GM21576 (cell line): Measurements from ENCODE around the gene NFKBIE.

Experiments
- ATAC-seq: cut with Tn5 transposase; IDR thresholded peaks from one replicate; pipeline ENCODE4 v1.9.1; 2021; ENCODE audit warnings: mild to moderate bottlenecking, moderate library complexity; ENCODE audit not compliant: unreplicated experiment

NFKBIE gene

DNA sequence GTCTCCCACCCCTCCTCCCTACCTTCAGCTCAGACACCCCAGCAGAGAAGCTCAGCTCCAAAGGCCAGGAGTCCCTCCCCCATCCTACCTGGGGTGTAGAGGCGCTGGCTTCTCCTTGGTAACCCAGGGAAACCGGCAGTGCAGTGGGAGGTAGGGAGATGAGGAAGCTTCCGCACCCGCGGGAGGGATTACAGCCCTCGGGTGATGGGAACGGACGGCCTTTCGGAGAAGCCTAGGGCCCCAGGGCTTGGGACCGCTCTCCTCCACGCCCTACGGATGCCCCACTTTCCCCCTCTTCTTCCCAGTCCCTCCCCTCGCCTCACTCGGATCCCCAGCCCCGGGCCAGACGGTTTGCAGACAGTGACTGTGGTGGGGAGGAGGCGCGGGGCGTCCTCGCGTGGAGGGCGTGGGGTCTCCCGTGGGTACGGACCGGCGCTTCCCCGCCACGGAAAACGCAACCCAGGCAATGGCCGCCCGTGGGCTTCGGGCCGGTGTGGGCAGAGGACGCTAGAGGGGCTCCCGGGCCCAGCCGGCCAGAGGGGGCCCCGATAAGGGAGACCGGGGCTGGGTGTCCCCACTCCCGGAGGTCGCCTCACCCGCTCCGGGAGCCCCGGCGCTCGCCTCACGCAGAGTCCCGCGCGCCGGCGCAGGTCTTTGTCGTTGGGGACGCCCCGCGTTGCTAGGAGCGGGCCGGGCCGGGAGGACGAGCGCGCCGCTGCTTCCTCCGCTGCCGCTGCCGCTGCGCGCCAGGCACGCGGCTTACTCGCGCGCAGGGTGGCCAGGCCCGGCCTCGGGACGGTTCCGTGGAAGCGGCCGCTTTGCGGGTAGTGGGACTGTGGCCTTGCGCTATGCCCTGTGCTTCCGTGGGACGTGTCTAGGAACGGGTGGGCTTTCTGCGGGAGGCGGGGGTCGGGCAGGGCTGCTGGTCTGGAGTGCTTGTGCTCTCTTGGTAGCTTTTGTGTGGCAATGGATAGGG is 32.0 kb upstream of the NFKBIE start:
- no peak for ATAC-seq

DNA sequence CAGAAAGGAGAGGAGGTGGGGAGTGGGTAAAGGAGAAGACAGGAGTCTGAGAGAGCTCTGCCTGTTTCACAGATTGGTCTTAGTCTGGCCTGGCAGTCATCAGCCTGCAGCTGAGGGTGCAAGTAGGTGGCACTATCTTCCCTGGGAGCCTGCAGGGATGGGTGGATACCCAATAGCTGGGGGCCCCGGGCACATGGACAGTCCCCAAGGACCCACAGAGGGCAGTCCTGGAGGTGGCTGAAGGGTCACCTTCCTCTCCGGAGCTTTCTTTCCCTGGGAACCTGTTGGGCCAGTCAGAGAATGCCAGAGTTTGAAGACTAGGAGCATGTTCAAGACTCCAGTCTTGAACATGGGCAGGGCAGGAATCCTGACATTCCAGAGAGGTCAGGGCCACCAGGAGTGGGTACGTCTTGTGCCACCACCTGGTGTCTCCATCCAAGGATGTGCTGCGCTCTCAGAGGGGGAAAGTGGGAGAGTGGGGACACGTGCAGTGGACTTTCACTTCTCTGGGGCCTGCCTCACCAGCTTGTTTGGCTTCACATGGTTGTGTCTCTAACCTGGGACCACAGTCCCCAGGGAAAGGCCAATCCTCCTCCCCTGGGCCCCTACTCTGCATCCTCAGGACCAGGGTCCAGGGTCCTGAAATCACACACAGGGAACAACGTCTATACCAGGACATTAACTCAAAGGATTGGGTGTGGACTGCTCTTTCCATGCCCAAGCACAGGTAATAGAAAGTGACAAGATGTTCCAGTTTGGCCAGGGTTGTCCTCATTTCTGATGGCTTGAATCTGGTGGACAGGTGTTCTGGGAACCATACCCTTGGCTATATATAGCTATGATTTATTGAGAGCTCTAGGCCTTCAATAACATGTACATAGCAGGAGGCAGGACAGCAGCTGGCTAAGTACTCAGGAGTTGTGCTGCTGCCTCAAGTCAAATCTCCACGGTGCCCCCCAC is 29.8 kb upstream of the NFKBIE start:
- no peak for ATAC-seq

GRCh38 chr6:44292661-44293365 is 27.5 kb upstream of the NFKBIE start:
- no peak for ATAC-seq

GRCh38 chr6:44291841-44292240 is 26.5 kb upstream of the NFKBIE start:
- ATAC-seq = no peak

DNA sequence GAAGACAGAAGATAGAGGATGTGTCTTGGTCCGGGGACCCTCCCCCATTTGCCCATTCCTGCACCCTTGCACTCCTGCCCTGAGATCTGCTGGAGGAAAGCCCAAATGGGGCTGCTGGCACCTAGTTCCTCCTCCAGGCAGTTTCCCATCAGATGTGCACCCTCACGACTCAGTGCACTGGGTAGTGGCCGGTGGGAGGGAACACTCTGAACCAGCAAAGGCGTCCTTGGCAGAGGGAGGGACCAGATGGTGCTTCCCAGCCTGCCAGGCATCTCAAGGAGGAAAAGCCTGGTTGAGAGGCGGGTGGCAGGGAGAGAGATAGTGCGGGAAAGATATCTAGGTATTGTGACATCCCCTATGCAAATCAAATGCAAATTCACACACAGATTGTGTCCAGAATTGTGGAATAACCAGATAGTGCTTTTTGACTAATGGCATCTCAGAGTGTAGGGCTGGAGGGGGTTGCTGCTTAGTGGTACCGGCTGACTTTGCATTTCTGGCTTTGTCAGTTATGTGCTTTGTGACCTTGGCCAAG is 24.4 kb upstream of the NFKBIE start:
- no peak for ATAC-seq

DNA sequence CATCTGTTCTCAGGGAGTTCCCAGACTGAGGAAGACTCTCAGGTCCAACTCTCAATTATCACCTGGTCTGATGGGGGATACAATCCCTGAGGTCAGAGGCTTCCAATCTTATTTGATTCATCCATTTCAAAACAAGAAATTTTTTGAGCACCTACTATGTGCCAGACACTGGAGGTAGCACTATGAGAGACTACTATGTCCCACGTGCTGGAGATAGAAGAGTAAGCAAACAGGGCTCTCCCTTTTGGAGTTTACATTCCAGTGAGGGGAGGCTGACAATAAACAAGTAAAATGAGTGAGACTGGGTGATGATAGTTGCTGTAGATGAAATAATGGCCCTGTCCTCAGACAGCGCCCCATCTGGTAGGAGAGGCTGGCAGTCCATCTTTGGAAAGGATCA is 21.4 kb upstream of the NFKBIE start:
- no peak for ATAC-seq

DNA sequence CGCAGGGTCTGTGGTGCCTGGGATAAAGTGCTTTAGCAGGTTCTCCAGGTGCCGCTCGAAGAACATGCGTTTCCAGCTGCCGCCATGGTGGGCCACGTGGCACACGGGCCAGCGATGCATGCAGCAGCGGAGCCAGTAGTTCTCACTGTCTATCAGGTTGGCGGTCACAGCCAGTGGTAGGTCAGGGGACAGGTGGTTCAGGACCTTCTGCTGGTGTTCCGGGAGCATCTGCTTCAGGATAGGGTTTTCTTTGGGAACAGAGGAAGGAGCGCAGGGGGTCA is 20.9 kb upstream of the NFKBIE start:
- no peak for ATAC-seq

GRCh38 chr6:44285552-44286284 is 20.4 kb upstream of the NFKBIE start:
- ATAC-seq = no peak

- ATAC-seq = no peak
Measured at GRCh38 chr6:44284867-44285266, 19.5 kb upstream of the NFKBIE start.

DNA sequence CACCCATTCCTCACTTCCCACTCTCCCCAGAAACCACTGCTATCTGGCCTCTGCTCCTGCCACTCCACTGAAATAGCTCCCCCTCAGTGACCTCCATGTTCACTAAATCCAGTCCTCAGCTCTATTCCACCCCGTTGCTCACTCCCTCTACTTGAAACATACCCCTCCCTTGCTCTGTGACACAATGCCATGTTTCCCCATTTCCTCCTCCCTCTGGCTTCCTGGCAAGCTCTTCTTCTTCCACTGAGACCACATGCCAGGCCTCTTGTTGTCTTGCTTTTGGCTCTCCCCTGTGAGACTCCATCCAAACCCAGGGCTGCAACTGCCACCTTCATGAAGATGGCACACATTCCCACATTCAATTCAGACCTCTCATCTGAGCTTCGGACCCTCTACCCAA is 18.8 kb upstream of the NFKBIE start:
- ATAC-seq = no peak

DNA sequence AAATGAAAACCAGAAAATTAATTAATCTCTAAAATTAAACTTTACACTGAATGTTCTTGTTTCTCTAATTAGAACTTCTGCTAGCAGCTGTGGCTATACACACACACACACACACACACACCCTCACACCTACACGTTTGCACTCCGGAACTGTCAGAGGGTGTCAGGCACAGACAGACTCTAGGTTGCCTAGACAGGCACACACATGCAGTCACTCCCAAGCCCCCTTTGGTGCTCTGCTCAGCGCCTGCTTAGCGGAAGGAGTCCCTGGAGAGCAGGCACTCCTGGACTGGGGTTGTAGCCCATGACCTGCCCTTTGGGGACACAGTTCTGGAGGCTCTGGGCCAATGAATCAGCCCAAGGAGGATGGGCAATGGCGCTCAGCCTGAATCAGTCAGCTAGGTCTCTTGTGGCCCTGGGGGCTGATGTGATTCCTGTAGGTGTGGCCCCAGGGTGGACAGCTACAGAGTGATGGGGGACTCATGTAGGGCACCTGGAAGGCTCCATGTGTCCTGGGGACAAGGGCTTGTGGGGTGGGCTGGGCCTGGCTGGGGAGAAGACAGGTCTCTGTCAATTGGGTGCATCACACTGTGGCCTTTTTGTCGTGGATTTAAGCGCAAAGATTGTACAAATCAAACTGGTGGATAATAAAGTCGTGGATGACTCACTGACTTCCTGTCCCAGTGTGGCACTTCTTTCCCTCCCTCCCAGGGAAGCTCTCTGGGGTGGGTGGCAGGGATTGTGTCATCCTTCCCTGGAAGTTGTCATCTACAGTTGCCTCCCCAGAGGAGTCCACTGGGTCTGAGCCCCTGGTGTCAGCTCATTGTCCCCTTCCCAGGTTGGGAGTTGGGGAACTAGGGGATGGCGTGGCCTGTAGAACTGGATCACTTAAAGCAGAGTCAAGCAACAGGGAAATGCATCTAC is 13.7 kb upstream of the NFKBIE start:
- ATAC-seq = no peak

- no peak for ATAC-seq
Measured at GRCh38 chr6:44278315-44278714, 13.0 kb upstream of the NFKBIE start.

DNA sequence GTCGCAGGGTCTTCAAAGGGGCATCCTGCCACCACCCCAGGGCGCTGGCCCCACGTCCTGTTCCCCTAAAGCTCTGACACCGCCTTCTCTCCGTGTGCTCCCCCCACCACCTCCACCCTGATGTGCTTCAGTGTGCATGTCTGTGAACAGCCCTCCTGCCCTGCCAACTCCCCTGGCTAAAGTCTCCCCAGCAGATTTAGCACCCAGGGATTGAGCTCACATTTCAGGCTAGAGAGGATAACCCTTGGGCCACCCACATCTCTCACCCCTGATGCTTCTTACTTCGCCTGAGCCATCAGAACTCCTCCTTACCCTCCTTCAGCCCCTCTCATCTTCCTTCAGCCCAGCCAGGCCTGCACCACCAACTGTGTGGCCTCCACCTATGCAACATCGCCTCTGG is 12.4 kb upstream of the NFKBIE start:
- no peak for ATAC-seq

DNA sequence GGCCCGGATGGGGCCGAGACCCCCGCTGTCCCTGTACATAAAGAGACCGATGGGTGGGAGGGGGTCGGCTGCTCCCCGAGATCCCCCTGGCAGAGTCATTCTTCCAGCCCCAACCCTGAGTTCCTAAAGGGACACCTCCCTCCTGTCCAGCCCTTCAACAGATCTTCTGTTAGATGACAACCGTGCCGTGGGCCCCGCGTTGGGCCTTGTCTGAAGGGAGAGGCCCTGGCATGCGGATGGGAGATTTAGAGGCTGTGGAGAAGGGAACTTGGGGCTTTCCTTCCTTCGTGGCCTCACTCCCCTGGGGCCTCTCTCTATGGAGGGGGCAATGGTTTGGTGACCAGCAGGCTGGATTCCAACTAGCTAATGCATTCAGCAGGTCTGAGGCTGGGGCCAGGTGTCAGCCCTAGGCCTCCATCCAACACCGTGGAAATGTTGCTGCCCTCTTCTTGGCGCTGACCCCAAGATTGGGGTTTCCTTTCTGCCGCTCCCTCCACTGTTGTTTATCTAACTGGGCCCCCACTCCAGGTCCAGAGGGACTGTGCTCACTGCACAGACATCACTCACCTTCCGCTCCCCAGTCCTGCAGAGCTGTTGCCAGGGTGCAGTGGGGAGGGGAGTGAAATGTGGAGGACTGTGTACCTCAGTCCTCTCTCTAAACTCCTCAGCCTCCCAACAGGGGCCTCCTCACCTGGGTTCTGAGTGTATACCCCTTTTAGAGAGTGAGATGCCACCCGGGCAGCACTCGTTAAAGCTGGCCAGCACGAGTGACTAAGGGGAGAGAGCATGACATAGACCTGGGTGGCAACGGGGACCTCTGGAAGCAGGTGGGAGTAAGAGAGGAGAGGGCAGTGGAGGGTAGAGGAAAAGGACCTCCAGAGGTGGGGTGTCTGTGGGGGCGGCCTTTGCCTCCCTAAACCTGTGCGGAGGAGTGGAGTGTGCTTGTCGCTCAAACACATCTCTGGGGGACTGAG is 11.6 kb upstream of the NFKBIE start:
- no peak for ATAC-seq

DNA sequence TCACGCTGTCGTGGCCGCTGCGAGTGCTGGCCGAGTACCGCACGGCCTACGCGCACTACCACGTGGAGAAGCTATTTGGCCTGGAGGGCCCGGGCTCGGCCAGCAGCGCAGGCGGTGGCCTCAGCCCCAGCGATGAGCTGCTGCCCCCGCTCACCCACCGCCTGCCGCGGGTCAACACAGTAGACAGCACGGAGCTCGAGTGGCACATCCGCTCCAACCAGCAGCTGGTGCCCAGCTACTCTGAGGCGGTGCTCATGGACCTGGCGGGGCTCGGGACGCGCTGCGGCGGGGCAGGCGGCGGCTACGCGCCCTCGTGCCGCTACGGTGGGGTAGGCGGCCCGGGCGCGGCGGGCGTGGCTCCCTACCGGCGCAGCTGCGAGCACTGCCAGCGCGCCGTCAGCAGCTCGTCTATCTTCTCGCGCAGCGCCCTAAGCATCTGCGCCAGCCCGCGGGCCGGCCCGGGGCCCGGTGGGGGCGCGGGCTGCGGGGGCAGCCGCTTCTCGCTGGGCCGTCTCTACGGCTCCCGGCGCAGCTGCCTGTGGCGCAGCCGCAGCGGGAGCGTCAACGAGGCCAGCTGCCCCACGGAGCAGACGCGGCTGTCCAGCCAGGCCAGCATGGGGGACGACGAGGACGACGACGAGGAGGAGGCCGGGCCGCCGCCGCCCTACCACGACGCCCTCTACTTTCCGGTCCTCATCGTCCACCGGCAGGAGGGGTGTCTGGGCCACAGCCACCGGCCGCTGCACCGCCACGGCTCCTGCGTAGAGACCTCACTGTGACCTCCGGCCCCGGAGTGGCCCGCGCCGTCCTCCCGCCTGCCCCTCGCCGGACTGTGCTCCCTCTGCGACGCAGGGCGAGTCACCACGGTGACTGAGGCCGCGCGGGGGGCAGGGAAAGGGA is 10.6 kb upstream of the NFKBIE start:
- ATAC-seq = no peak

DNA sequence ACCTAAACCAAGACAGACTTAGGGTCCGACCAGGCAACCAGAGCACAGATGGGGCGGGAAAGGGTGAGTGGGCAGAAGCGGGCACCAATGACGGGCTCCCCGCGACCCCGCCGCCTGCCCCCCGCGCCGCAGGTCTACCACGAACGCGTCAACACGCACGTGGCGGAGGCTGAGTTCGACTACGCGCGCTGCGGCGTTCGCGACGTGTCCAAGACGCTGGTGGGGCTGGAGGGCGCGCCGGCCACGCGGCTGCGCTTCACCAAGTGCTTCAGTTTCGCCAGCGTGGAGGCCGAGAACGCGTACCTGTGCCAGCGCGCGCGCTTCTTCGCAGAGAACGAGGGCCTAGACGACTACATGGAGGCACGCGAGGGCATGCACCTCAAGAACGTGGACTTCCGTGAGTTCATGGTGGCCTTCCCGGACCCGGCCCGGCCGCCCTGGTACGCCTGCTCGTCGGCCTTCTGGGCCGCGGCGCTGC is 10.0 kb upstream of the NFKBIE start:
- ATAC-seq = no peak

DNA sequence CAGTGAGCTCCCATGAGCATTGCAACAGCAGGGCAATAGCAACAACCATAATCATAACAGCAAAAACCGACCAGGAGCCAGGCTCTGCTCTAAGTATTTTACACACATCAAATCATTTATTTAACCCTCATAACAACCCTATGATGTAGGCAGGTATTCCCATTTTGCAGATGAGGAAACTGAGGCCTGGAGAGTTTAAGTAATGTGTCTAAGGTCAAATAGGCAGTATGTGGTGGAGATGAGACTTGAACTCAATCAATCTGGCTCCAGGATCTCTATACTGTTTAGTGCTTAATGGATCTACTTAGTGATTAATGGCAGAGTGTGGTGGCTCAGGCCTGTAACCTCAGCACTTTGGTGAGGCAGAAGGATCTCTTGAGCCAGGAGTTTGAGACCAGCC is 8.3 kb upstream of the NFKBIE start:
- ATAC-seq = no peak
